Activated T-cell treated with anti-CD3 and anti-CD28 coated beads for 4 hours (primary cell): ENCODE results near the gene KIAA0513.
"Not testable (repeated sequence)": the region's sequence is repeated elsewhere in the genome, so short reads cannot be mapped to it uniquely, and the experiment has no call there.

Source experiments
- DNase-seq: peaks from one replicate; pipeline ENCODE4 v3.0.0-alpha.2; 2020

Gene KIAA0513

GRCh38 chr16:85031451-85031850 lies 3.9 kb downstream of the KIAA0513 start:
- DNase-seq = no peak

DNA sequence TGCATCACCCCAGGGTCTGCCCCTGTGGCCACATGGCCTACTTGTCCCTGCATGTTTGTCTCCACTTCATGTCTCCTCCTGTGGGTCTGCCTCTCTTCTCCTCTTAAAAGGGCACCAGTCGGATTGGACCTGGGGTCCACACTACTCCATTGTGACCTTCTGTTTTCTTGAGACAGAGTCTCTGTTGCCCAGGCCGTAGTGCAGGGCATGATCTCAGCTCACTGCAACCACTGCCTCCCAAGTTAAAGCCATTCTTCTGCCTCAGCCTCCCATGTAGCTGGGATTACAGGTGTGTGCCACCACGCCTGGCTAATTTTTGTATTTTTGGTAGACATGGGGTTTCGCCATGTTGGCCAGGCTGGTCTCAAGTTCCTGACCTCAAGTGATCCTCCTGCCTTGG lies 4.6 kb downstream of the KIAA0513 start:
- not testable (repeated sequence) for DNase-seq

GRCh38 chr16:85033171-85033570 lies 5.6 kb downstream of the KIAA0513 start:
- DNase-seq = no peak

- DNase-seq = no peak
Observed at GRCh38 chr16:85034591-85035433, 7.2 kb downstream of the KIAA0513 start.

DNA sequence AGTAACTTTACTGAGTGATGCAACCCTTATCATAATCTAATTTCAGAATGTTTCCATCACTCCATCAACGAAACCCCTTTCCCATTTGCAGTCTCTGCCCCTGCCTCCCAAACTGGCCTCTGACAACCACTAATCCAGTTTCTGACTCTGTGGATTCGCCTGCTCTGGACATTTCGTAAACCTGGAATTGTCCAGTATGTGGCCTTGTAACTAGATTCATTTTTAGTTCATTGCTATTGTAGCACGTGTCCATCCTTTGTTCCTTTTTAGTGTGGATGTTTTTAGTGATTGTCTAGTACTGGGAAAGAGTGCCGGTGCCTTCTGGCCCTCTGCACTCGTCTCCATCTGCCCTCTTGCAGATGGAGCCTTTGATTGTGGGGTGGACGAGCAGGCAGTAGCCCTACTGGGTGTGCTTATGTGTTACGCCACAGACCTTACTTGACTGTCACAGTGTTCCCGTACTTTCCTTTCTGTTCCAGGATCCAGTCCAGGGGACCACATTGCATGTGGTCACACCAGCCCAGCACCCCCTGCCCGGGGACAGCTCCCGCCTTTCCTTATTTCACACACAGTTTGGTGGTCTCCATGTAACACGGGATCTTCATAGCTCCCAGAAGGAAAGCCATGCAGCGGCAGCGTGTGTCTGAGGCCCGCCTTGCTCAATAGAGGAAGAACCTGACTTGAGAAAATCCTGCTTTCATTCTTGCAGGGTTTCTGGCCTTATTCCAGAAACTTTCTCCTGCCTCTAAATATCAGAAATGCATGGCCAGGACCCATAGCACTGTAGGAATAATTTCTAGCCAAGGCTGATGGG lies 8.8 kb downstream of the KIAA0513 start:
- no peak for DNase-seq

- DNase-seq = no peak
Observed at GRCh38 chr16:85037050-85037410, 9.4 kb downstream of the KIAA0513 start.

DNA sequence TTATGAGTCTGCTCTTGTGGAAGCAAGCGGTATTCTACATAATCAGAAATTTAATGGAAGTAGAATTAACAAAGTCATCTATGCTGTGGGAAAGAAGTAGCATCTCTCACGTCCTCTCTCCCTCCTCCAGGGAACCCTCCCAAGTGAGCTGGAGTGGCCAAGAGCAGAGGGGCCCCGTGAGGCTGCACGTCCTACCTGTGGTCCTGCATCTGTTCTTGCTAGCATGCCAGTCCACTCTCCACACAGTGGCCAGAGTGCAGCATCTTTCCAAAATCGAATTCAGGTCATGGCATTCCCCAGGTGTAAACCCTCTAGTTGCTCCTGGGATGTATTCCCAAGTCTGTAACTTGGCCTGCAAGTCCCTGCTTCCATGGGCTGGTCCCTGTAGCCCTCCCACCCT lies 10.1 kb downstream of the KIAA0513 start:
- DNase-seq = no peak

- DNase-seq = no peak
Observed at GRCh38 chr16:85040685-85041084, 13.1 kb downstream of the KIAA0513 start.

DNA sequence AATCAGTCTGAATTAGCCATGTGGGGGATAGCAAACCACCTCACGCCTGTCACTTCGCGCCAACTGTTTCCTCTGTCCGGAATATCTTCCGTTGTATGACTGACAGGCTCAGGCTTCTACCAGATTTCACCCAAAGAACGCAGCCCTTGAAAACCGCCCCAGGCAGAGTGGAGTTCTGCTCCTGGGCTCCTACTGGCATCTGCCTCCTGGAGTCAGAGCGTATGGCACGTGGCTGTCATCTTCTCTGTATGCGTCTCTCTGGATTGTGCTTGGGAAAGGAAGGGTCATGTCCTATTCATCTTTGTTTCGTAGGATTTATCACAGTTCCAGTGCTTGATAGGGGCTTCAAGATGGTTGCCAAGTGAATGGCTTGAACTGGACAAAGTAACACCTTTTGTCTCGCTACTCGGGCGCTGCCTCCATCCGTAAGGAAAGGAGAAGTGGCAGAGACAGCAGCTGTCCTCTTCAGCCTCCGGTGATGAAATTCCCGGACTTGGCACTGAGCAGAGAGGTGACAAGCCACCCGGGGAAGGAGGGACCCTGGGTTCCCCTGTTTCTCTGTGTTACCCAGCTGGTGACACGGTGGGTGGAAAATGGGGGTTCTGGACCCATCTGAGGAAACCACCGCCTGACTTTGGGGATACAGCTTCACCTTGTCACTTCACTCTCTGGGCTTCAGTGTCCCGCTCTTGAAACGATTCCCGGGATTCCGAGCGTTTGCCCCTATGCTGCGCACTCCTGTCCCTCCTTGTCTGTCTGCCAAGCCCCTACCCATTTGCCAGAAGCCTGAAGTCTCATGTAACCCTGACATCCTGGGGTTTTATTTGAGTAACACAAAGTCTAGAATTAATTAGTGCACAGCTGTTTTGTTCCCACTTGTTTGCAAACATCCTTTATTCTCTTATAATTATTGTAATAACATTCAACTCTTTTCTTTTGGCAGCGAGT lies 13.9 kb downstream of the KIAA0513 start:
- DNase-seq = no peak

GRCh38 chr16:85042167-85042526 lies 14.6 kb downstream of the KIAA0513 start:
- DNase-seq = no peak

DNA sequence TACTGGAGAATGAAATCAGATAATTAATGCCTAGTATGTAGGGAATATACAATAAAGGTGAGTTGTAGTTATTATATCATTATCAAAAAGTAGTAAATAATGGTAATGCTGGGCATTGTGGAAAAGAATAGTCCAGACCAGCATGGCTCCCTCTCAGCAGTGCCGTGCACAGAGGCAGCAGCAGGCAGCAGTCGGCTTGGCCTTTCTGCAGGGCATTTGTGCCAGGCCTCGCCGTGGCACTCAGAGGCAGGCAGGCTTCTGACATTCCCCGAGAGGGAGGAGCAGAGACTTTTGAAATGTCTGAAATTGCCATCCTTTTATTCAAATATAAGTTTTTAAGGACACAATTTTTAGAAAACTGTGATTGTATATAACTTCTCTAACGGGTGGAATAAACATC lies 15.0 kb downstream of the KIAA0513 start:
- DNase-seq = no peak

- no peak for DNase-seq
Observed at GRCh38 chr16:85045077-85045476, 17.5 kb downstream of the KIAA0513 start.

DNA sequence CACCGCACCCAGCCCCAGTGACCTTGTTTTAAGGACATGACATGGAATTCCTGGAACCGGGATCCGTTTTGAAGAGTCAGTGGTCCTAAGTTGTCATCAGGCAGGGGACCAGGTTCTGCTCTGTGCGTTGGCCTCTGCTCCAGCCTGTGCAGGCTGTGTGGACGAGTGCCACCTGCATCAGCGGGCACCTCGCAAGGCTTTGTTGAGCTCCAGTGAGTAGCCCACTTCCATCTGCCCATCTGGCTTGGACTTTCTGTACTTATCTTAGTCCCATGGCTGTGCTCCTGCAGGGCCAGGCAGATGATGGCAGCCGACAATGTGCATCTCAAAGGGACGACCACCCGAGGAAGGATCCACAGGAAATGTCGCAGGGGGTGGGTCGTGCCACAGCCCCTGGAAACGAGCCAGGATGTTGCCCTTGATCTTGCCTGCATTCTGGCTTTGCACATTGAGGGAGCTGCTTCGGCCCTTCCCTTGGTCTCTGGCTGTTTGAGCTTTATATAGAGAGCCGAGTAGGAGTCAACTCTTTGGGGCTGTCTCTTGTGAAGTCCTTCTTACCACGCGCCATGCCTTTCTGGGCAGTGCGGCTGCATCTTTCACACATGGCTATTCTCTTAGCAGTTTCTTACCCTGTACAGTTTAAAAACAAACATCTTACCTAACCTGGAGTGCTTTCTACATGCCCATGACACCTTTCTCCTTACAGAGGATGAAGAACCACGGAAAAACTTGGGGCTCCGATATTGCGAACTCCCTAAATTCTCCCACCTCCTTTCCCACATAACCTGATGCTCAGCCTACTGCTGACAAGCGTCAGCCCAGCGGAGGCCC lies 18.3 kb downstream of the KIAA0513 start:
- DNase-seq = no peak

- DNase-seq = no peak
Observed at GRCh38 chr16:85046472-85046916, 18.9 kb downstream of the KIAA0513 start.

- DNase-seq = no peak
Observed at GRCh38 chr16:85046931-85047866, 19.6 kb downstream of the KIAA0513 start.

- DNase-seq = no peak
Observed at GRCh38 chr16:85047867-85048455, 20.4 kb downstream of the KIAA0513 start.

DNA sequence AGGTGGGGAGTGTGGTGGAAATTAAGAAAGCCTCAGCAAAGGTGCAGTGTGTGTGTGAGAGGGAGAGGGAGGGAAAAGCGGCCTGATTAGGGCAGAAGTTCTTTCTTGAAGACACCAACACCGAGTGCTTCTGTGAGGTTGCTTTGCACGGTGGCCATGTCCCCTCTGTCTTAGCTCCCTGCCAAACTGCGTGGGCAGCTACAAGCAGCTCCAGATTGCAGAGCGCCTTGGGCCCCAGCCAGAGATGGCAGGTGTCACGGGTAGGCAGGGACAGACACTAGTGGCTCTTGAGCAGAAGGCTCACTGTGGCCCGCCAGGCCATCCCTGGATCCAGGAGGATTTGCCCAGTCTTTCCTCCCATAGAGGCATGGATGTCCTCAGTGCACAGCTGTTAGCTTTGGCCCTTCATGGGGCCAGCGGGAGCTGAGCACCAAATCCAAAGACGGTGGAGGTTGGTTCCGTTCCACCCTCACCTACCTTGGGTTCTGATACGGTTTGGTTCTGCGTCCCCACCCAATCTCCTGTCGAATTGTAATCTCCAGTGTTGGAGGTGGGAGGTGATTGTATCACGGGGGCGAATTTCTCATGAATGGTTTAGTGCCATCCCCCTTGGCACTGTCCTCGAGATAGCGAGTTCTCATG lies 21.4 kb downstream of the KIAA0513 start:
- DNase-seq = no peak

GRCh38 chr16:85049706-85050305 lies 22.2 kb downstream of the KIAA0513 start:
- no peak for DNase-seq

GRCh38 chr16:85051067-85051581 lies 23.5 kb downstream of the KIAA0513 start:
- no peak for DNase-seq
